GM12878 (cell line): ENCODE data around the gene GABBR1. TPM values are rescaled to one million over a fixed set of nuclear protein-coding genes. Genes with fewer than 3 reads are reported as not detected.

Experiments
- BCL3 ChIP-seq: IDR thresholded peaks from 2 replicates; pipeline ENCODE4 v1.6.1; 2011; ENCODE audit warnings: borderline replicate concordance, low read depth, mild to moderate bottlenecking, moderate library complexity, low read length; ENCODE audit not compliant: insufficient read depth, poor library complexity, severe bottlenecking
- BRCA1 ChIP-seq: IDR thresholded peaks from 2 replicates; pipeline ENCODE4 v1.6.1; 2011; ENCODE audit warnings: low read depth, low read length, improper control_type of control experiment
- CEBPB ChIP-seq, 2 experiments: fragments of 150-350 bp in 1 of 2; IDR thresholded peaks; 2 replicates each; pipeline ENCODE4 v1.6.1; 2012 to 2014; ENCODE audit warnings: low read depth in 2 of 2, low read length in 2 of 2, borderline replicate concordance in 1 of 2, inconsistent platforms in 1 of 2
- E2F4 ChIP-seq: IDR thresholded peaks from 2 replicates; pipeline ENCODE4 v1.6.1; 2012; ENCODE audit warnings: low read depth, low read length, improper control_type of control experiment
- EGR1 ChIP-seq, 2 experiments: IDR thresholded peaks; 1 replicate in 1 of 2; 2 replicates in 1 of 2; pipeline ENCODE4 v1.6.1; 2011 to 2012; ENCODE audit warnings: low read depth in 2 of 2, low read length in 2 of 2, borderline replicate concordance in 1 of 2, mild to moderate bottlenecking in 1 of 2, moderate library complexity in 1 of 2
- POLR2AphosphoS2 ChIP-seq: IDR thresholded peaks from 2 replicates; pipeline ENCODE4 v1.6.1; 2011; ENCODE audit warnings: low read depth, mild to moderate bottlenecking, low read length, improper control_type of control experiment, moderate library complexity
- ZBTB4 ChIP-seq: fragments of 450-650 bp; formaldehyde crosslinking; IDR thresholded peaks from 2 replicates; pipeline ENCODE4 v1.4.0; 2022; ENCODE audit warnings: mild to moderate bottlenecking, moderate library complexity
- polyA plus RNA-seq, 11 experiments: library from polyadenylated mRNA; depleted of rRNA in 4 of 11; unstranded in 6 of 11; stranded (reverse) in 5 of 11; fragments of >200 nt; fragmentation: Nextera tagmentation in 4 of 11; fragmentation: Illumina TruSeq in 1 of 11; extraction: Ambion mirVana in 4 of 11; extraction: Trizol in 1 of 11; gene quantifications; 1 replicate in 1 of 11; 2 replicates in 10 of 11; pipeline versions ENCODE4 v1.2.1 to v1.2.3, GENCODE V29; 2011 to 2016; ENCODE audit warnings: inconsistent platforms in 2 of 11, missing spikeins in 2 of 11, low read depth in 1 of 11
- total RNA-seq, 4 experiments: library from RNA; depleted of rRNA in 3 of 4; stranded (reverse); fragments of >200 nt in 3 of 4; fragmentation: Illumina TruSeq in 1 of 4; extraction: Trizol in 1 of 4; gene quantifications; 2 replicates each; pipeline versions ENCODE4 v1.2.1 to v1.2.3, GENCODE V29; 2013 to 2021

GABBR1 gene
- total and polyA plus RNA-seq, 10 of the 15 experiments (the other 5 are each of a cell fraction or from before 2014, with no cell fraction given), result 0.11 to 5.2 (median 1.0) TPM

GRCh38 chr6:29620630-29621029 lies 12.4 kb downstream of the GABBR1 start (continued):
- TF ChIP-seq POLR2AphosphoS2 (no peak), BCL3 (no peak), BRCA1 (no peak), E2F4 (no peak), EGR1 (IDR thresholded peaks at IDR 0.05; ENCODE audit: borderline replicate concordance in 1 of 2, low read depth in 2 of 2, low read length in 2 of 2) (no peak), ZBTB4 (CRISPR knock-in tag) (no peak), CEBPB (IDR thresholded peaks at IDR 0.05; ENCODE audit: borderline replicate concordance in 1 of 2, low read depth in 2 of 2, low read length in 2 of 2) (no peak)
